Natural killer cell treated with Interleukin-12 subunit alpha and Interleukin-12 subunit beta and Interleukin-15 and Interleukin-18, amount 100 ng/mL, for 72 hours (primary cell): Measurements from ENCODE around the gene LAMA1. TPM values are rescaled to one million over a fixed set of nuclear protein-coding genes. Genes with fewer than 3 reads are reported as not detected.
"Not testable (repeated sequence)": the region's sequence is repeated elsewhere in the genome, so short reads cannot be mapped to it uniquely, and the experiment has no call there.

Source experiments
- ATAC-seq, 2 donors: fragments of 150-1000 bp; cut with Tn5 transposase in 1 of 2; sonication (Bioruptor Pico), chemical (Tn5 transposase) in 1 of 2; 2 replicates each; pipeline ENCODE4 v1.10.0; 2021
- DNase-seq: peaks from one replicate; pipeline ENCODE4 v3.0.0; 2022; ENCODE audit warnings: low spot score
- H3K27ac Mint-ChIP-seq, 2 donors: 1 replicate in 1 of 2; 2 replicates in 1 of 2; pipeline ENCODE4 v1.8.0; 2022; ENCODE audit warnings: mixed read lengths in 2 of 2, mild to moderate bottlenecking in 1 of 2, moderate library complexity in 1 of 2
- H3K27me3 Mint-ChIP-seq, 2 donors: 1 replicate in 1 of 2; 2 replicates in 1 of 2; pipeline ENCODE4 v1.8.0; 2022; ENCODE audit warnings: mixed read lengths in 2 of 2
- H3K36me3 Mint-ChIP-seq: one replicate; pipeline ENCODE4 v1.8.0; 2022; ENCODE audit warnings: mixed read lengths
- H3K4me1 Mint-ChIP-seq, 2 donors: 1 replicate in 1 of 2; 2 replicates in 1 of 2; pipeline ENCODE4 v1.8.0; 2022; ENCODE audit warnings: low read depth in 2 of 2, mixed read lengths in 2 of 2, mild to moderate bottlenecking in 1 of 2
- H3K4me3 Mint-ChIP-seq: one replicate; pipeline ENCODE4 v1.8.0; 2022; ENCODE audit warnings: mixed read lengths
- H3K9me3 Mint-ChIP-seq: 2 replicates; pipeline ENCODE4 v1.8.0; 2022; ENCODE audit warnings: mixed read lengths
- total RNA-seq, 2 donors: library from RNA; stranded (reverse); gene quantifications; one replicate each; pipeline ENCODE4 v1.2.3, GENCODE V29; 2022

The LAMA1 gene, protein sequence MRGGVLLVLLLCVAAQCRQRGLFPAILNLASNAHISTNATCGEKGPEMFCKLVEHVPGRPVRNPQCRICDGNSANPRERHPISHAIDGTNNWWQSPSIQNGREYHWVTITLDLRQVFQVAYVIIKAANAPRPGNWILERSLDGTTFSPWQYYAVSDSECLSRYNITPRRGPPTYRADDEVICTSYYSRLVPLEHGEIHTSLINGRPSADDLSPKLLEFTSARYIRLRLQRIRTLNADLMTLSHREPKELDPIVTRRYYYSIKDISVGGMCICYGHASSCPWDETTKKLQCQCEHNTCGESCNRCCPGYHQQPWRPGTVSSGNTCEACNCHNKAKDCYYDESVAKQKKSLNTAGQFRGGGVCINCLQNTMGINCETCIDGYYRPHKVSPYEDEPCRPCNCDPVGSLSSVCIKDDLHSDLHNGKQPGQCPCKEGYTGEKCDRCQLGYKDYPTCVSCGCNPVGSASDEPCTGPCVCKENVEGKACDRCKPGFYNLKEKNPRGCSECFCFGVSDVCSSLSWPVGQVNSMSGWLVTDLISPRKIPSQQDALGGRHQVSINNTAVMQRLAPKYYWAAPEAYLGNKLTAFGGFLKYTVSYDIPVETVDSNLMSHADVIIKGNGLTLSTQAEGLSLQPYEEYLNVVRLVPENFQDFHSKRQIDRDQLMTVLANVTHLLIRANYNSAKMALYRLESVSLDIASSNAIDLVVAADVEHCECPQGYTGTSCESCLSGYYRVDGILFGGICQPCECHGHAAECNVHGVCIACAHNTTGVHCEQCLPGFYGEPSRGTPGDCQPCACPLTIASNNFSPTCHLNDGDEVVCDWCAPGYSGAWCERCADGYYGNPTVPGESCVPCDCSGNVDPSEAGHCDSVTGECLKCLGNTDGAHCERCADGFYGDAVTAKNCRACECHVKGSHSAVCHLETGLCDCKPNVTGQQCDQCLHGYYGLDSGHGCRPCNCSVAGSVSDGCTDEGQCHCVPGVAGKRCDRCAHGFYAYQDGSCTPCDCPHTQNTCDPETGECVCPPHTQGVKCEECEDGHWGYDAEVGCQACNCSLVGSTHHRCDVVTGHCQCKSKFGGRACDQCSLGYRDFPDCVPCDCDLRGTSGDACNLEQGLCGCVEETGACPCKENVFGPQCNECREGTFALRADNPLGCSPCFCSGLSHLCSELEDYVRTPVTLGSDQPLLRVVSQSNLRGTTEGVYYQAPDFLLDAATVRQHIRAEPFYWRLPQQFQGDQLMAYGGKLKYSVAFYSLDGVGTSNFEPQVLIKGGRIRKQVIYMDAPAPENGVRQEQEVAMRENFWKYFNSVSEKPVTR (N-terminal part only)
- not detected for total RNA-seq

- Mint-ChIP-seq H3K27me3 (peaks cover 26 to 37% of the 10 kb centered on the region in 2 donors), H3K4me3 (peak within 1 kb of the TSS; percentile 32), H3K36me3 (peaks cover 12% of the 10 kb centered on the region), H3K27ac (no peak within 1 kb of the TSS), H3K9me3 (peaks cover 5% of the 10 kb centered on the region), H3K4me1 (peaks cover 6 to 7% of the 10 kb centered on the region in 2 donors)
- DNase-seq (no peak), ATAC-seq (peak in 1 of 2 donors; percentile 43)
Observed at GRCh38 chr18:7117390-7118355, at the start of gene LAMA1. LAMA1 (minus strand) TSS chr18:7117797; CDS start chr18:7117720, 77 bp downstream.

GRCh38 chr18:7165846-7166393 lies 48.3 kb upstream of the LAMA1 start:
- Mint-ChIP-seq H3K36me3 (no peaks in the 10 kb centered on the region), H3K4me3 (no peak overlapping the region), H3K27ac (no peak overlapping the region), H3K4me1 (no peaks in the 10 kb centered on the region), H3K27me3 (no peaks in the 10 kb centered on the region), H3K9me3 (no peaks in the 10 kb centered on the region)
- ATAC-seq (no peak), DNase-seq (no peak)

DNA sequence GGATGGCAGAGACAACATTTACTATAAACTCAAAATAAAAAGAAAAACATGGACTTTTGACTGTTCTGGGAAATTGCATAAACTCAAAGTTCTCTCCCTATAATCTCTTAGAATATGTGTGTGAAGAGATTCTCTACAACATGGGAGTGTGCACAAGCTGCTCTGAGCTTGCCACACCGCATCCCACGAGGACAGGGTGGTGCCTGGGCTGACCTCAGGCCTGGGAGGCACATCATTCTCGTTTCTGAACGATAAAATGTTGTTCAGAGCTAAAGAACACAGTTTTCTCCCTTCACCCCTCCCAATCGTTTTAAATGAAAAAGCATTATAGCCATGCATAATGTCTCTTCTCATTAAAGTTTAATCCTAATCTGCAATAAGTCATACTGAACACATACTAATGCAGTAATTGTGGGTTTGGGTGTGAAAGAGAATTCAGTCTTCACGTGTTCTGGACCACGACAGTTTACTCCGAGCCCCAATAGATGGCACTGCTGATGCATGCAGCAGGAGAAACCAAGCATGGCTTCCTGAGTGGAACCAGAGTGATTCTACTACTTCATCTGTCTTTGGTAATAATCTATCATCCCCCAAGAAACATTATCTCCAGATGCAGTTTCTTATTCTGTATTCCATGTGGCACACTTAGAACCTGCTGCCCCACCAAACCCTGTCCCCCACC lies 46.9 kb upstream of the LAMA1 start:
- H3K27me3 Mint-ChIP-seq, result no peaks in the 10 kb centered on the region
- H3K27ac Mint-ChIP-seq, result no peak overlapping the region
- DNase-seq, result no peak
- ATAC-seq, result no peak
- no peaks in the 10 kb centered on the region for H3K9me3 Mint-ChIP-seq
- H3K4me1 Mint-ChIP-seq, result no peaks in the 10 kb centered on the region
- no peaks in the 10 kb centered on the region for H3K36me3 Mint-ChIP-seq
- H3K4me3 Mint-ChIP-seq, result no peak overlapping the region

DNA sequence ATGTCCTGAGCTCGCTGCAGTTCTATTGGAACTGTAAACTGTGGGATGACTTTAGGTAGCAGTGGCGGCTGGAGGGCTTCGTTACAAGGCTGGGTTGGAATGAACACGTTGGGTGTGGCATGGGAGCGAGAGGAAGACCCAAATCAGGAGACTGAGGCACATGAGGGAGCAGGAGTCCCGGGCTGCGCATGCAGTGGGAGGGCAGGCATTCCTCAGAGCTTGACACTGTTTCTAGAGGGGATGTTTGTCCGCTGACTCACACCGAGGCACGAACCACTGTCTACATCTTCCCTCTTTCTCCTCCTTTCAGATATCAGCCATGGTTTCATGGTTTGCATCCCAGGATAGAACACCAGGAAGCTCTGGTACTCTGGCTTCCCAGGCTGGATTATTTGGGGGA lies 40.6 kb upstream of the LAMA1 start:
- H3K36me3 Mint-ChIP-seq, result no peaks in the 10 kb centered on the region

DNA sequence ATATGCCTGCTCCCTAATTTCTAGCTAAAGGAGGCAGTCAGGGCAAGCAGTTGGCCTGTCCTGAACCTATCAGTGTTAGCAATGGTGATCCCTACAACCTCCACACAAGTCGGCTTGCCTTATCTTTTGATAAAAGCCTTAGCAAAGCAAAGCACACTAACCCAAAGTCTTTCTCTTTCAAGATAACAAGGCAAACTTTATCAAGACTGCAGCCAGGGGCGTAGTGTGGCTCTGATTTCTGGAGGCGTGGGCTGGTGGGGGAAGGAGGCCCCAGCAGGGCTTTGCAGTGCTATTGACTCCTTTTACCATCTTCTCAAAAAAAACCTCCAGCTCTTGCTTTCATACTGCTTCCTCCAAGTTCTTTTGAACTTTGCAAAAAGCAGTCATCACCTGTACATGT lies 40.2 kb upstream of the LAMA1 start:
- H3K4me3 Mint-ChIP-seq, result no peak overlapping the region
- no peak for ATAC-seq
- H3K9me3 Mint-ChIP-seq, result no peaks in the 10 kb centered on the region
- no peak overlapping the region for H3K27ac Mint-ChIP-seq
- H3K36me3 Mint-ChIP-seq, result no peaks in the 10 kb centered on the region
- no peaks in the 10 kb centered on the region for H3K4me1 Mint-ChIP-seq
- no peaks in the 10 kb centered on the region for H3K27me3 Mint-ChIP-seq
- no peak for DNase-seq

More for the DNA sequence above, 40.6 kb upstream of the LAMA1 start:
- ATAC-seq, result no peak
- no peak overlapping the region for H3K27ac Mint-ChIP-seq
- H3K9me3 Mint-ChIP-seq, result no peaks in the 10 kb centered on the region
- H3K27me3 Mint-ChIP-seq, result no peaks in the 10 kb centered on the region
- H3K4me1 Mint-ChIP-seq, result no peaks in the 10 kb centered on the region
- no peak for DNase-seq
- H3K4me3 Mint-ChIP-seq, result no peak overlapping the region

DNA sequence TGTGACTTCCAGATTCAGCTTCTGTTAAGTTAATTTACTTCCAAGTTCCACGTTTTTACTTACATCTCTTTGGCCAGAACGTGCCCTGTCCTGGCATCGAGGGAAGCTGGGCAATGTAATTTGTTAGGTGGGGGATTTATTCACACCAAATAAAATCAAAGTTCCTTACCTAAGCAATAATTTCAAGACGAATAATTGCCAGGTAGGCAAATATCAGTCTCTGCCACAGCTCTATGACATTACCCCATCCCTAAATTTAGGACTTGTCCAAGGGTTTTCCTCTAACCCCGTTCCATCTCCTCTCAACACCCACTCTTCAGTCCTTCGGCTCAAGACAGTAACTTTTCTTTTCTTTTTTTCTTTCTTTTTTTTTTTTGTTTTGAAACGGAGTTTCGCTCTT lies 38.3 kb upstream of the LAMA1 start:
- no peak overlapping the region for H3K4me3 Mint-ChIP-seq
- H3K4me1 Mint-ChIP-seq, result no peaks in the 10 kb centered on the region
- H3K27ac Mint-ChIP-seq, result no peak overlapping the region
- H3K9me3 Mint-ChIP-seq, result no peaks in the 10 kb centered on the region
- no peaks in the 10 kb centered on the region for H3K36me3 Mint-ChIP-seq
- no peaks in the 10 kb centered on the region for H3K27me3 Mint-ChIP-seq
- ATAC-seq (no peak), DNase-seq (no peak)

GRCh38 chr18:7155092-7155491 lies 37.5 kb upstream of the LAMA1 start:
- Mint-ChIP-seq H3K4me3 (no peak overlapping the region), H3K36me3 (no peaks in the 10 kb centered on the region), H3K4me1 (no peaks in the 10 kb centered on the region), H3K27ac (no peak overlapping the region), H3K9me3 (no peaks in the 10 kb centered on the region), H3K27me3 (no peaks in the 10 kb centered on the region)
- DNase-seq (no peak), ATAC-seq (no peak)

DNA sequence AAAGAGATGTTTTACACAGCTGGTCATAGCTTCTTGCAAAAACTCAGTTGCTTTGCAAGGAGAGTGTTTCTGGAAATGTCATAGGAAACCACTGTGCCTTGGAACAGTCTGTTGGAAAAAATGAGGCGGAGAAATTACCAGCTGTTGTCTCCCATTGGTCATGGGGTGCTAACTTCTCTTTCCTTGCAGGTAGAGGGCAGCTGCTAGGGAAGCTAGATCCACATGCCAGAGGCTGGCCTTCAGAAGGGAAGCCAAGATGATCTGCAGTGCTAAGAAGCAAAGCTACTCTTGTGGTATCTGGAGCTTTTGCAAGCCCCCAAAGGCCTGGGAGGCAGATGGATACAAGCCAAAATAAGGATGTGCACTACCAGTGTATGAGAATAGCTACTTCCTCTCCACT lies 34.8 kb upstream of the LAMA1 start:
- ATAC-seq, result no peak
- Mint-ChIP-seq H3K27me3 (no peaks in the 10 kb centered on the region), H3K27ac (no peak overlapping the region), H3K4me3 (no peak overlapping the region), H3K9me3 (peaks cover 4% of the 10 kb centered on the region), H3K4me1 (no peaks in the 10 kb centered on the region), H3K36me3 (no peaks in the 10 kb centered on the region)
- no peak for DNase-seq

DNA sequence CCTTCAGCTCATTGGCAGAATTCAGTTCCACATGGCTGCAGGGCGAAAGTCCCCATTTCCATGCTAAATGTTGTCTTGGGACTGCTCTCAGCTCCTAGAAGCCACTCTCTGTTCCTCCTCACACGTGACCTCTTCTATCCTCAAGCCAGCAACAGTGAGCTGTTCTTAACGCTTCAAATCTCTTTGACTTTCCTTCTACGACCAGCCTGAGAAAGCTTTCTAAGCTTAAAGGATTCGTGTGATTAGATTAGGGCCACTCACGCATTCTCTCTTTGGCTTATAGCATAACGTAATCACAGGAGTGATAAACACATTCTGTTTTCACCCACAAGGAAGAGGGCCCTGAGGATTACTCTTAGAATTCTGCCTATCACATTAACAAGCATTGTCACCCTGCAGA lies 29.8 kb upstream of the LAMA1 start:
- Mint-ChIP-seq H3K4me3 (no peak overlapping the region), H3K4me1 (no peaks in the 10 kb centered on the region), H3K27me3 (no peaks in the 10 kb centered on the region), H3K9me3 (peaks cover 4% of the 10 kb centered on the region), H3K36me3 (no peaks in the 10 kb centered on the region), H3K27ac (no peak overlapping the region)
- DNase-seq, result no peak
- ATAC-seq, result no peak

DNA sequence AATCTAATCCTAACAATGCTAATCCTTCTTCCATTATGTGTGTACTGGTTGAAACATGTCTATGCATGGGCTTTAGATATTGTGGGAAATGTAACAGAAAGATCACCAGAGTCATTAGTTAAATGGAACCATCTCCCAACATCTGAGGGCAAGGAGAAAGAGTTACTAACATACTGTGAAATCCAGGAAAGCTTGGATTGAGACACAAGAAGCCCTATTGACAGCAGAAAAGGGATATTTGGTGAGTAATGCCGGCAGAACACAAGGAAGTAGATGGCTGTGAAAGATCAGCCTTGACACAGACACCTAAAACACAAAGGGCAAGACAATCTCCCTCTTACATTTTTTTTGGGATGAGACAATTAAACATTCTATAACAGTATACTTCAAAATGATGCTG lies 28.5 kb upstream of the LAMA1 start:
- peaks cover 2% of the 10 kb centered on the region for H3K36me3 Mint-ChIP-seq
- no peak overlapping the region for H3K27ac Mint-ChIP-seq
- ATAC-seq (no peak), DNase-seq (no peak)
- no peak overlapping the region for H3K4me3 Mint-ChIP-seq
- no peaks in the 10 kb centered on the region for H3K27me3 Mint-ChIP-seq
- H3K4me1 Mint-ChIP-seq, result no peaks in the 10 kb centered on the region
- peaks cover 4% of the 10 kb centered on the region for H3K9me3 Mint-ChIP-seq

DNA sequence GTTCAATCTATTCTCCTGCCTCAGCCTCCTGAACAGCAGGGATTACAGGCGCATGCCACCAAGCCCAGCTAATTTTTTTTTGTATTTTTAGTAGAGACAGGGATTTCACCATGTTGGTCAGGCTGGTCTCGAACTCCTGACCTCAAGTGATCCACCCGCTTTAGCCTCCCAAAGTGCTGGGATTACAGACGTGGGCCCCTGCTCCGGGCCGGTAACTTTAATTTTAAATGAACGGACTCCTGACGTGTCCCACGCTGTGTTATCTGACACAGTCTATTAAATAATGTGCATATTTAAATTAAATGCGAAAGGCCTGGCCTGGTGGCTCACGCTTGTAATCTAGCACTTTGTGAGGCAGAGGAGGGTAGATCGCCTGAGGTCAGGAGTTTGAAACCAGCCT lies 27.3 kb upstream of the LAMA1 start:
- not testable (repeated sequence) for DNase-seq, H3K27ac Mint-ChIP-seq, ATAC-seq

DNA sequence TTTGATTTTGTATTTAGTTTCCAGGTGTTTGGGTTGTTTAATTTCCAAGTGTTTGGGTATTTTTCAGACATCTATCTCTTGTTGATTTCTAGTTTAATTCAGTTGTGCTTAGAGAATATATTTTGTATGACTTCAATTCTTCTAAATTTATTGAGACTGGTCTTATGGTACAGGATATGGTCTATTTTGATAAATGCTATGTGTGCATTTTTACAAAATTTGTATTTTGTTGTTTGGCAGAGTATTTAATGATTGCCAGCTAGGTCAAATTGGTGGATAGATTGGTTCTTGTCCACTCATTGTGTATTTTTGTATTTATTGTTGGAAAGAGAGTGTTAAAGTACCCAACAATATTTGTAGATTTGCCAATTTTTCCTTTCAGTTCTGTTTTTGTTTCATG lies 23.7 kb upstream of the LAMA1 start:
- DNase-seq (no peak), ATAC-seq (no peak)
- Mint-ChIP-seq H3K4me3 (no peak overlapping the region), H3K4me1 (no peaks in the 10 kb centered on the region), H3K27ac (no peak overlapping the region), H3K9me3 (no peaks in the 10 kb centered on the region), H3K27me3 (no peaks in the 10 kb centered on the region), H3K36me3 (peaks cover 4% of the 10 kb centered on the region)

More for the DNA sequence above, 27.3 kb upstream of the LAMA1 start:
- not testable (repeated sequence) for H3K4me1 Mint-ChIP-seq, H3K4me3 Mint-ChIP-seq, H3K36me3 Mint-ChIP-seq, H3K9me3 Mint-ChIP-seq, H3K27me3 Mint-ChIP-seq
